Activated T-helper 1 cell treated with anti-CD3 and anti-CD28 coated beads, Interleukin-12 subunit alpha, Interleukin-12 subunit beta, Interleukin-2, Interleukin-4 antibody, amounts not matched to agents 30 ng/mL and 10 ng/mL and 1 ng/mL, durations not matched to agents 14 hours and 24 hours and 36 hours (primary cell): Measurements from ENCODE around the gene CIAO3. TPM values are rescaled to one million over a fixed set of nuclear protein-coding genes. Genes with fewer than 3 reads are reported as not detected.
"Not testable (repeated sequence)": the region's sequence is repeated elsewhere in the genome, so short reads cannot be mapped to it uniquely, and the experiment has no call there.

Experiments used
- DNase-seq: peaks from one replicate; pipeline ENCODE4 v3.0.0; 2021; ENCODE audit warnings: low spot score
- H3K27ac Mint-ChIP-seq: one replicate; pipeline ENCODE4 v1.8.0; 2021; ENCODE audit warnings: mild to moderate bottlenecking, mixed read lengths
- H3K27me3 Mint-ChIP-seq: one replicate; pipeline ENCODE4 v1.8.0; 2022; ENCODE audit warnings: mild to moderate bottlenecking, moderate library complexity, mixed read lengths; ENCODE audit not compliant: insufficient read depth
- H3K36me3 Mint-ChIP-seq: one replicate; pipeline ENCODE4 v1.8.0; 2021; ENCODE audit warnings: low read depth, mixed read lengths
- H3K4me1 Mint-ChIP-seq: one replicate; pipeline ENCODE4 v1.8.0; 2021; ENCODE audit warnings: low read depth, mixed read lengths
- H3K4me3 Mint-ChIP-seq: one replicate; pipeline ENCODE4 v1.8.0; 2021; ENCODE audit warnings: mild to moderate bottlenecking, moderate library complexity, mixed read lengths
- H3K9me3 Mint-ChIP-seq: one replicate; pipeline ENCODE4 v1.8.0; 2021; ENCODE audit warnings: mixed read lengths
- intact Hi-C: fragments of 100-400 bp; cut with micrococcal nuclease; formaldehyde crosslinking; loops from one replicate; pipeline ENCODE4 v1.15.1; 2024
- total RNA-seq: library from RNA; stranded (reverse); gene quantifications from 2 replicates; pipeline ENCODE4 v1.2.3, GENCODE V29; 2022

Gene CIAO3
- total RNA-seq, 1 donor from 2014 or later = 43.1 TPM

GRCh38 chr16:782258-782657 lies 41.5 kb upstream of the CIAO3 start:
- H3K9me3 Mint-ChIP-seq = no peaks in the 10 kb centered on the region
- H3K4me3 Mint-ChIP-seq = no peak overlapping the region
- no peak overlapping the region for H3K27ac Mint-ChIP-seq
- no peaks in the 10 kb centered on the region for H3K36me3 Mint-ChIP-seq
- no peaks in the 10 kb centered on the region for H3K27me3 Mint-ChIP-seq
- no peaks in the 10 kb centered on the region for H3K4me1 Mint-ChIP-seq
- DNase-seq = no peak
- intact Hi-C loops = no loop called here

DNA sequence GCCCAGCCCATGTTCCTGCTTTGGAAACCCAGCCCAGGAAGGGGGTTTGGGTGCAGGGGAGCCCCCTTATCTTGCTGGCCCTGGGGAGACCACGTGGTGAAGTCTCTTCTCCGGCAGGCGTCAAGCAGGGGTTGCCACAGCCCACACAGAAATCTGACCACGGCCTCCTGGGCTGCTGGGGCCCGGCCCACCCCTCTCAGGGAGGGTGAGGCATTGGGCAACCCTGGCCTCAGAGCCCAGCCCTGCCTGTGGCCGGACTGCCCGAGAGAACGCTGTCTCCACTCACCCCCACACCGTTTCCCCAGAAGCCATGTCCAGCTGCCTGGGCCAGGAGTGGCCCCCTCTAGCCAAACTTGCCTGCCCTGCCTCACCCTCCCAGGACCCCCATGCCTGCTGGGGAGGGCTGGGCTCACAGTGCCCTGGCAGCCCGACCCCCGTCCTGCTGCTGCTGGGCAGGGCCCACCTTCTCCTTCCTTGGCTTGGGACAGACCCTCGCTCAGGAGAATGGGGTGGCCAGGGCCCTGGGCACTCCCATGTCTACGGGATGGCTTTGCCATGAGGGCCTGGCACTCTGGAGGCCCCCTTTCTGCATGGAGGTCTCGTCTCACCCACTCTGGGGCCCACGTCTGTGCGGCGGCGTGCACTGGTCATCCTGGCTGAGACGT lies 40.7 kb upstream of the CIAO3 start:
- Mint-ChIP-seq H3K27me3 (no peaks in the 10 kb centered on the region), H3K4me1 (no peaks in the 10 kb centered on the region), H3K4me3 (no peak overlapping the region), H3K36me3 (no peaks in the 10 kb centered on the region), H3K9me3 (no peaks in the 10 kb centered on the region), H3K27ac (no peak overlapping the region)
- intact Hi-C loops = no loop called here
- no peak for DNase-seq

DNA sequence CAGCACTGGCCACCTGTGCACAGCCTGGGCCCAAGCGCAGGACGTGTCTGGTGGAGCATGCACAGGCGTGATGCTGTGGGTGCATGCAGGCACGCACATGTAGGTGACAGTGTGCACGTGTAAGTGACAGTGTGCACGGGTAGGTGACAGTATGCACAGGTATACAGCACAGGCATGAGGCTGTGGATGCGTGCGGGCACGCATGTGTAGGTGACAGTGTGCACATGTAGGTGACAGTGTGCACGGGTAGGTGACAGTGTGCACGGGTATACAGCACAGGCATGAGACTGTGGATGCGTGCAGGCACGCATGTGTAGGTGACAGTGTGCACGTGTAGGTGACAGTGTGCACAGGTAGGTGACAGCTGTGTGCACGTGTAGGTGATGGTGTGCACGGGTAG lies 39.5 kb upstream of the CIAO3 start:
- intact Hi-C loops = no loop called here

GRCh38 chr16:779561-779960 lies 38.8 kb upstream of the CIAO3 start:
- H3K4me3 Mint-ChIP-seq = no peak overlapping the region
- H3K9me3 Mint-ChIP-seq = no peaks in the 10 kb centered on the region
- H3K27ac Mint-ChIP-seq = no peak overlapping the region
- no peaks in the 10 kb centered on the region for H3K36me3 Mint-ChIP-seq
- H3K27me3 Mint-ChIP-seq = no peaks in the 10 kb centered on the region
- no peaks in the 10 kb centered on the region for H3K4me1 Mint-ChIP-seq
- intact Hi-C loops = no loop called here
- no peak for DNase-seq

More for the DNA sequence above, 39.5 kb upstream of the CIAO3 start:
- Mint-ChIP-seq H3K27ac (no peak overlapping the region), H3K36me3 (no peaks in the 10 kb centered on the region), H3K9me3 (no peaks in the 10 kb centered on the region), H3K4me3 (no peak overlapping the region), H3K27me3 (no peaks in the 10 kb centered on the region), H3K4me1 (no peaks in the 10 kb centered on the region)
- DNase-seq = no peak

DNA sequence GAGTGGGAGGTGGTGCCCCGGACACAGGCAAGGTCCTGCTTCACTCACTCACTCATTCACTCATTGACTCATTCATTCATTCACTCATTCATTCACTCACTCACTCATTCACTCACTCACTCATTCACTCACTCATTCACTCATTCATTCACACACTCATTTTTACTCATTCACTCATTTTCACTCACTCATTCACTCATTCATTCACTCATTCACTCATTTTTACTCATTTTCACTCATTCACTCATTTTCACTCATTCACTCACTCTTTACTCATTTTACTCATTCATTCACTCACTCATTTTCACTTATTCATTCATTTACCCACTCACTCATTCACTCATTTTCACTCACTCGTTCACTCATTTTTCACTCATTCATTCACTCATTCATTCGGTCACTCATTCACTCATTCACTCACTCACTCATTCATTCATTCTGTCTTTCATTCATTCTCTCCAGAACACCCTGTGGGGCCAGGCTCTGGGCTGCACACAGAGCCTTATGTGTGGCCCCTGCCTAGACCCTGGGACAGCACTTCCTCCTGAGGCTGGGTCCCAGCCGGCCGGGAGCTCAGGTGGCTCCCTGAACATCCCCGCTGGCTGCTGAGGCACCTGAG lies 38.2 kb upstream of the CIAO3 start:
- no peak for DNase-seq
- intact Hi-C loops = no loop called here
- no peaks in the 10 kb centered on the region for H3K36me3 Mint-ChIP-seq
- H3K9me3 Mint-ChIP-seq = no peaks in the 10 kb centered on the region
- H3K4me3 Mint-ChIP-seq = no peak overlapping the region
- no peaks in the 10 kb centered on the region for H3K4me1 Mint-ChIP-seq
- H3K27me3 Mint-ChIP-seq = no peaks in the 10 kb centered on the region
- H3K27ac Mint-ChIP-seq = no peak overlapping the region

- Mint-ChIP-seq H3K4me3 (no peak overlapping the region), H3K27ac (no peak overlapping the region), H3K4me1 (no peaks in the 10 kb centered on the region), H3K27me3 (no peaks in the 10 kb centered on the region), H3K9me3 (no peaks in the 10 kb centered on the region), H3K36me3 (no peaks in the 10 kb centered on the region)
- intact Hi-C loops = no loop called here
- no peak for DNase-seq
These were observed 37.6 kb upstream of the CIAO3 start for GRCh38 chr16:778447-778846.

- no peaks in the 10 kb centered on the region for H3K4me1 Mint-ChIP-seq
- H3K36me3 Mint-ChIP-seq = no peaks in the 10 kb centered on the region
- no peak overlapping the region for H3K4me3 Mint-ChIP-seq
- no peak overlapping the region for H3K27ac Mint-ChIP-seq
- intact Hi-C loops = no loop called here
- no peak for DNase-seq
- H3K9me3 Mint-ChIP-seq = no peaks in the 10 kb centered on the region
- no peaks in the 10 kb centered on the region for H3K27me3 Mint-ChIP-seq
These were observed 37.0 kb upstream of the CIAO3 start for GRCh38 chr16:777826-778225.

- Mint-ChIP-seq H3K27me3 (no peaks in the 10 kb centered on the region), H3K36me3 (no peaks in the 10 kb centered on the region), H3K4me1 (no peaks in the 10 kb centered on the region), H3K27ac (no peak overlapping the region), H3K4me3 (no peak overlapping the region), H3K9me3 (no peaks in the 10 kb centered on the region)
- intact Hi-C loops = no loop called here
- no peak for DNase-seq
These were observed 36.0 kb upstream of the CIAO3 start for GRCh38 chr16:776824-777223.

DNA sequence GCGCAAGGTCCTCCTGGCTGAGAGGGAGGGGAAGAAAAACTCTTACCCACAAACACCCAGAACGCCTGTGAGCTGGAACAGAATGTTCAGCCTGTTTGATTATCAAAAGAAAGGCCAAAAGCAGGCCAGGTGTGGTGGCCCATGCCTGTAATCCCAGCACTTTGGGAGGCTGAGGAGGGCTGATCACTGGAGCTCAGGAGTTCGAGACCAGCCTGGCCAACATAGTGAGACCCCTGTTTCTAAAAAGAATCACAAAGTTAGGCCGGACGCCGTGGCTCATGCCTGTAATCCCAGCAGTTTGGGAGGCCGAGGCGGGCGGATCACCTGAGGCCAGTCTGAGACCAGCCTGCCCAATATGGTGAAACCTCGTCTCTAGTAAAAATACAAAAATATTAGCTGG lies 35.5 kb upstream of the CIAO3 start:
- H3K4me1 Mint-ChIP-seq, DNase-seq, H3K27ac Mint-ChIP-seq, H3K36me3 Mint-ChIP-seq, H3K27me3 Mint-ChIP-seq, H3K9me3 Mint-ChIP-seq, intact Hi-C loops, H3K4me3 Mint-ChIP-seq: not testable (repeated sequence)

GRCh38 chr16:775236-775796 lies 34.5 kb upstream of the CIAO3 start:
- Mint-ChIP-seq H3K9me3 (no peaks in the 10 kb centered on the region), H3K27me3 (no peaks in the 10 kb centered on the region), H3K27ac (no peak overlapping the region), H3K4me3 (no peak overlapping the region), H3K4me1 (no peaks in the 10 kb centered on the region), H3K36me3 (no peaks in the 10 kb centered on the region)
- DNase-seq = no peak
- intact Hi-C loops = no loop called here

GRCh38 chr16:774086-775001 lies 33.5 kb upstream of the CIAO3 start:
- Mint-ChIP-seq H3K27ac (no peak overlapping the region), H3K27me3 (no peaks in the 10 kb centered on the region), H3K36me3 (no peaks in the 10 kb centered on the region), H3K4me3 (no peak overlapping the region), H3K4me1 (no peaks in the 10 kb centered on the region), H3K9me3 (no peaks in the 10 kb centered on the region)
- intact Hi-C loops = no loop called here
- DNase-seq = no peak

- no peak overlapping the region for H3K27ac Mint-ChIP-seq
- H3K4me1 Mint-ChIP-seq = no peaks in the 10 kb centered on the region
- no peak overlapping the region for H3K4me3 Mint-ChIP-seq
- H3K9me3 Mint-ChIP-seq = no peaks in the 10 kb centered on the region
- no peaks in the 10 kb centered on the region for H3K36me3 Mint-ChIP-seq
- intact Hi-C loops = no loop called here
- DNase-seq = no peak
- no peaks in the 10 kb centered on the region for H3K27me3 Mint-ChIP-seq
These were observed 32.2 kb upstream of the CIAO3 start for GRCh38 chr16:772959-773358.

GRCh38 chr16:770411-770810 lies 29.6 kb upstream of the CIAO3 start:
- no peak overlapping the region for H3K27ac Mint-ChIP-seq
- DNase-seq = no peak
- H3K4me3 Mint-ChIP-seq = no peak overlapping the region
- intact Hi-C loops = no loop called here
- no peaks in the 10 kb centered on the region for H3K4me1 Mint-ChIP-seq
- H3K27me3 Mint-ChIP-seq = no peaks in the 10 kb centered on the region
- H3K9me3 Mint-ChIP-seq = no peaks in the 10 kb centered on the region
- H3K36me3 Mint-ChIP-seq = no peaks in the 10 kb centered on the region
